HL-60 (cell line): ENCODE measurements around the gene DLG1.

ENCODE experiments used
- DNase-seq, 2 experiments: peaks; one replicate each; pipeline ENCODE4 v3.0.0-alpha.2; 2010 to 2020; ENCODE audit warnings: low read depth in 1 of 2, low spot score in 1 of 2
- H3K27ac ChIP-seq: fragments of 250-450 bp; sonication (Bioruptor Pico); replicated peaks from 2 replicates; pipeline ENCODE4 v1.5.1; 2020; ENCODE audit warnings: mild to moderate bottlenecking, moderate library complexity
- H3K27me3 ChIP-seq: fragments of 250-450 bp; sonication (Bioruptor Pico); 2 replicates; pipeline ENCODE4 v1.5.1; 2021; ENCODE audit warnings: mild to moderate bottlenecking, moderate library complexity; ENCODE audit not compliant: insufficient read depth, poor library complexity, severe bottlenecking
- H3K4me3 ChIP-seq: replicated peaks from 2 replicates; pipeline ENCODE4 v1.5.1; 2011; ENCODE audit warnings: mild to moderate bottlenecking, control low read depth, low read length; ENCODE audit not compliant: insufficient read depth
- GABPA ChIP-seq: IDR thresholded peaks from 2 replicates; pipeline ENCODE4 v1.6.1; 2012; ENCODE audit warnings: low read depth
- POLR2AphosphoS5 ChIP-seq: IDR thresholded peaks from 2 replicates; pipeline ENCODE4 v1.6.1; 2012; ENCODE audit warnings: low read depth
- SPI1 ChIP-seq: IDR thresholded peaks from 2 replicates; pipeline ENCODE4 v1.6.1; 2012; ENCODE audit warnings: low read depth, mild to moderate bottlenecking, borderline replicate concordance
- TF ChIP-seq, protein P1 (sequence below): IDR thresholded peaks from 2 replicates; pipeline ENCODE4 v1.6.1; 2012; ENCODE audit warnings: low read depth; ENCODE audit not compliant: insufficient replicate concordance
- TF ChIP-seq, protein P2 (sequence below): IDR thresholded peaks from one replicate; pipeline ENCODE4 v1.5.1; 2011; ENCODE audit warnings: low read length, control low read depth, inconsistent platforms; ENCODE audit not compliant: insufficient read depth

Gene DLG1

DNA sequence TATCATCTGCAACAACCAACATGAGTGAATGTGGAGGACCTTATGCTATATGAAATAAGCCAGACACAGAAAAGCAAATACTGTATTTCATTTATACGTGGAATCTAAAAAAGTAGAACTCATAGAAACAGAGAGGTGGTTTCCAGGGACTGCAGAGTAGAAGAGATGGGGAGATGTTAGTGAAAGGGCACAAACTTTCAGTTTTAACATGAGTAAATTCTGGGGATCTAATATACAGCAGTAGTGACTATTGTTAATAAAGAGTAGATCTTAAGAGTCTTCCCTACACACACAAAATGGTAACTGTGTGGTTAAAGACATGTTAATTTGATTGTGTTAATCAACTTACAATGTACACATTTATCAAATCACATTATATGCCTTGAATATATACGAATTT is 247.9 kb downstream of the DLG1 start:
- Histone ChIP-seq H3K4me3 (no peak overlapping the region), H3K27ac (no peak overlapping the region), H3K27me3 (no peaks in the 10 kb centered on the region)
- DNase-seq = no peak
- no peak for TF ChIP-seq GABPA
- TF ChIP-seq, protein P1, sequence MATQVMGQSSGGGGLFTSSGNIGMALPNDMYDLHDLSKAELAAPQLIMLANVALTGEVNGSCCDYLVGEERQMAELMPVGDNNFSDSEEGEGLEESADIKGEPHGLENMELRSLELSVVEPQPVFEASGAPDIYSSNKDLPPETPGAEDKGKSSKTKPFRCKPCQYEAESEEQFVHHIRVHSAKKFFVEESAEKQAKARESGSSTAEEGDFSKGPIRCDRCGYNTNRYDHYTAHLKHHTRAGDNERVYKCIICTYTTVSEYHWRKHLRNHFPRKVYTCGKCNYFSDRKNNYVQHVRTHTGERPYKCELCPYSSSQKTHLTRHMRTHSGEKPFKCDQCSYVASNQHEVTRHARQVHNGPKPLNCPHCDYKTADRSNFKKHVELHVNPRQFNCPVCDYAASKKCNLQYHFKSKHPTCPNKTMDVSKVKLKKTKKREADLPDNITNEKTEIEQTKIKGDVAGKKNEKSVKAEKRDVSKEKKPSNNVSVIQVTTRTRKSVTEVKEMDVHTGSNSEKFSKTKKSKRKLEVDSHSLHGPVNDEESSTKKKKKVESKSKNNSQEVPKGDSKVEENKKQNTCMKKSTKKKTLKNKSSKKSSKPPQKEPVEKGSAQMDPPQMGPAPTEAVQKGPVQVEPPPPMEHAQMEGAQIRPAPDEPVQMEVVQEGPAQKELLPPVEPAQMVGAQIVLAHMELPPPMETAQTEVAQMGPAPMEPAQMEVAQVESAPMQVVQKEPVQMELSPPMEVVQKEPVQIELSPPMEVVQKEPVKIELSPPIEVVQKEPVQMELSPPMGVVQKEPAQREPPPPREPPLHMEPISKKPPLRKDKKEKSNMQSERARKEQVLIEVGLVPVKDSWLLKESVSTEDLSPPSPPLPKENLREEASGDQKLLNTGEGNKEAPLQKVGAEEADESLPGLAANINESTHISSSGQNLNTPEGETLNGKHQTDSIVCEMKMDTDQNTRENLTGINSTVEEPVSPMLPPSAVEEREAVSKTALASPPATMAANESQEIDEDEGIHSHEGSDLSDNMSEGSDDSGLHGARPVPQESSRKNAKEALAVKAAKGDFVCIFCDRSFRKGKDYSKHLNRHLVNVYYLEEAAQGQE = no peak
- no peak for TF ChIP-seq POLR2AphosphoS5
- TF ChIP-seq, protein P2, sequence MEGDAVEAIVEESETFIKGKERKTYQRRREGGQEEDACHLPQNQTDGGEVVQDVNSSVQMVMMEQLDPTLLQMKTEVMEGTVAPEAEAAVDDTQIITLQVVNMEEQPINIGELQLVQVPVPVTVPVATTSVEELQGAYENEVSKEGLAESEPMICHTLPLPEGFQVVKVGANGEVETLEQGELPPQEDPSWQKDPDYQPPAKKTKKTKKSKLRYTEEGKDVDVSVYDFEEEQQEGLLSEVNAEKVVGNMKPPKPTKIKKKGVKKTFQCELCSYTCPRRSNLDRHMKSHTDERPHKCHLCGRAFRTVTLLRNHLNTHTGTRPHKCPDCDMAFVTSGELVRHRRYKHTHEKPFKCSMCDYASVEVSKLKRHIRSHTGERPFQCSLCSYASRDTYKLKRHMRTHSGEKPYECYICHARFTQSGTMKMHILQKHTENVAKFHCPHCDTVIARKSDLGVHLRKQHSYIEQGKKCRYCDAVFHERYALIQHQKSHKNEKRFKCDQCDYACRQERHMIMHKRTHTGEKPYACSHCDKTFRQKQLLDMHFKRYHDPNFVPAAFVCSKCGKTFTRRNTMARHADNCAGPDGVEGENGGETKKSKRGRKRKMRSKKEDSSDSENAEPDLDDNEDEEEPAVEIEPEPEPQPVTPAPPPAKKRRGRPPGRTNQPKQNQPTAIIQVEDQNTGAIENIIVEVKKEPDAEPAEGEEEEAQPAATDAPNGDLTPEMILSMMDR = no peak
- TF ChIP-seq SPI1 = no peak

DNA sequence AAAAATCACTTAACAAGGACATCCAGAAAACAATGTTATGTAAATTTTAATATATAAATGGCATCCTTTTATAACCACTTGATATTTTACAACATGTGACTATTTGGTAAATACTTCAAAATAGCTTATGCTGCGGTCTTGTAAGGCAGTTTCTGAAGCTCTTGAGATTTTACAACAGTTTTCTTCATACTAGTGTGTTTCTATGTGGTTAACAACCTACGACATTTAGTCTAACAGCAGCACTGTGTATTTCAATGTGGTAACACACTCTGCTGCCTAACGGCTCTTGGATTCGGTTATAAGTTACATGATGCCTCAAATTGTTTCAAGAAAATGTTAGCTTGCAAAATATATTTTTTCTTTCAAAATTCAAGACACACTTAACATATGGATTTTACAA is 255.9 kb downstream of the DLG1 start:
- H3K27ac ChIP-seq = no peak overlapping the region
- TF ChIP-seq, protein P1 = no peak
- TF ChIP-seq POLR2AphosphoS5 = no peak
- TF ChIP-seq SPI1 = no peak
- TF ChIP-seq, protein P2 = no peak
- no peak for TF ChIP-seq GABPA

DNA sequence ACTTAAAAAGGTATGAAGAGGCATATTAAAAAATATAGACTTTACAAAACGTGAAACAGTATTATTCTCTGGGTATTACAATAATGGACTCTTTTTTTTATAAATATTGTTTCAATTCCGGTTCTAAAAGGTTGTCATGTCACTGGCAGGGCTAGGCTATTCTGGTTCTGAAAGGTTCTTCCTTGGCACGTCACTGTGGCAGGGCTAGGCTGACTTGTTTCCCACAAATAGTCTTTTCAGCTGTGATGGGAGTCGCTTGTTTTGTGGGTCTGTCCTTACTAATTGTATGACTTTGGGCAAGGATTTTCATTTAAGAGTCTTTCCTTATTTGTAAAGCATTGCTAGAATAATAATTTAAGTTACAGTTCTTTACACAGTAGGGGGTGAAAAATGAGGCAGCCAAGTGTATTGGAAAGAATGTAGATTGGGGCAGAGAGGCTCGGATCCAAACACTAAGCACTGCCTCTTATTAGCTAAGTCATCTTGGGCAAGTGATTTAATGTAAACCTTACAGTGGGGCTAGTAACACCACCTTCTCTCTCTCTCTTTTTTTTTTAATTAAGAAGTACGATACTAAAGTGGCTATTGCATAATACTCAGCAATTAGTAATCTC is 256.4 kb downstream of the DLG1 start:
- Histone ChIP-seq H3K27ac (no peak overlapping the region), H3K4me3 (no peak overlapping the region), H3K27me3 (no peaks in the 10 kb centered on the region)
- no peak for DNase-seq
- no peak for TF ChIP-seq POLR2AphosphoS5
- TF ChIP-seq, protein P2 = no peak
- TF ChIP-seq, protein P1 = no peak
- TF ChIP-seq SPI1 = no peak
- TF ChIP-seq GABPA = no peak

More for the DNA sequence above, 255.9 kb downstream of the DLG1 start:
- Histone ChIP-seq H3K27me3 (no peaks in the 10 kb centered on the region), H3K4me3 (no peak overlapping the region)
- DNase-seq = no peak
